SK-N-SH (cell line): ENCODE results near the gene CCDC78. TPM values are rescaled to one million over a fixed set of nuclear protein-coding genes. Genes with fewer than 3 reads are reported as not detected.

ENCODE experiments used
- CTCF ChIA-PET: fragments of 300-600, 350-600 bp; formaldehyde crosslinking; extraction: SDS; loops from one replicate; lab custom pipeline; 2021; lab: Yijun Ruan, JAX
- POLR2A ChIA-PET: fragments of 350-600 bp; sonication (Branson Sonifier 250); formaldehyde crosslinking; extraction: SDS; loops from one replicate; lab custom pipeline; 2020; ENCODE audit warnings: antibody characterized with exemption, inconsistent platforms; lab: Yijun Ruan, JAX
- DNase-seq: peaks from one replicate; pipeline ENCODE4 v3.0.0; 2012
- H2AFZ ChIP-seq: fragments of 200-600 bp; sonication (generic); 2 replicates; pipeline ENCODE4 v1.8.1; 2016; ENCODE audit warnings: antibody characterized with exemption, mild to moderate bottlenecking, low read depth
- H3F3A ChIP-seq: fragments of 200-600 bp; sonication (generic); replicated peaks from 2 replicates; pipeline ENCODE3; 2016; ENCODE audit warnings: antibody characterized with exemption, mild to moderate bottlenecking; ENCODE audit not compliant: insufficient read depth
- H3K27ac ChIP-seq, 2 experiments: fragments of 200-500 bp in 1 of 2; fragments of 200-600 bp in 1 of 2; sonication (Bioruptor generic) in 1 of 2; sonication (generic), shearing (Covaris generic) in 1 of 2; 2 replicates each; pipeline versions ENCODE4 v1.5.1 to v1.6.1; 2014 to 2016; ENCODE audit warnings: low read depth in 2 of 2, inconsistent platforms in 1 of 2, low read length in 1 of 2, mild to moderate bottlenecking in 1 of 2, mixed read lengths in 1 of 2
- H3K27me3 ChIP-seq: fragments of 200-600 bp; sonication (generic), shearing (Covaris generic); 2 replicates; pipeline ENCODE4 v1.6.1; 2016; ENCODE audit warnings: mixed run types; ENCODE audit not compliant: insufficient read depth
- H3K36me3 ChIP-seq, 2 experiments: fragments of 200-500 bp in 1 of 2; fragments of 200-600 bp in 1 of 2; sonication (Bioruptor generic) in 1 of 2; sonication (generic) in 1 of 2; replicated peaks in 1 of 2; 2 replicates each; pipeline versions ENCODE3 to v1.5.1; 2014 to 2016; ENCODE audit warnings: low read length in 1 of 2, mild to moderate bottlenecking in 1 of 2; ENCODE audit not compliant: insufficient read depth in 2 of 2, control insufficient read depth in 1 of 2
- H3K4me1 ChIP-seq, 2 experiments: fragments of 200-500 bp in 1 of 2; fragments of 200-600 bp in 1 of 2; sonication (Bioruptor generic) in 1 of 2; sonication (generic), shearing (Covaris generic) in 1 of 2; 2 replicates each; pipeline versions ENCODE4 v1.5.1 to v1.6.1; 2014 to 2016; ENCODE audit warnings: low read depth in 1 of 2, low read length in 1 of 2, mixed run types in 1 of 2; ENCODE audit not compliant: insufficient read depth in 2 of 2, control insufficient read depth in 1 of 2
- H3K4me2 ChIP-seq: fragments of 200-600 bp; sonication (generic), shearing (Covaris generic); 2 replicates; pipeline ENCODE4 v1.6.1; 2017; ENCODE audit warnings: mixed run types
- H3K4me3 ChIP-seq, 2 experiments: fragments of 200-500 bp in 1 of 2; fragments of 200-600 bp in 1 of 2; sonication (Bioruptor generic) in 1 of 2; sonication (generic), shearing (Covaris generic) in 1 of 2; 2 replicates each; pipeline versions ENCODE4 v1.5.1 to v1.8.1; 2014 to 2016; ENCODE audit warnings: low read depth in 2 of 2, inconsistent platforms in 1 of 2, low read length in 1 of 2, mild to moderate bottlenecking in 1 of 2, mixed read lengths in 1 of 2, moderate library complexity in 1 of 2
- H3K79me2 ChIP-seq: fragments of 200-600 bp; sonication (generic); 2 replicates; pipeline ENCODE4 v1.8.1; 2017; ENCODE audit warnings: mild to moderate bottlenecking; ENCODE audit not compliant: insufficient read depth
- H3K9ac ChIP-seq: fragments of 200-600 bp; sonication (generic); 2 replicates; pipeline ENCODE4 v1.6.1; 2017; ENCODE audit warnings: mixed run types
- H3K9me2 ChIP-seq: fragments of 200-600 bp; sonication (generic); 2 replicates; pipeline ENCODE4 v1.6.1; 2017; ENCODE audit warnings: mixed run types
- H3K9me3 ChIP-seq: fragments of 200-600 bp; sonication (generic); 2 replicates; pipeline ENCODE4 v1.6.1; 2017; ENCODE audit warnings: mixed run types, mild to moderate bottlenecking, moderate library complexity
- H4K20me1 ChIP-seq: fragments of 200-600 bp; sonication (generic); 2 replicates; pipeline ENCODE4 v1.6.1; 2017; ENCODE audit warnings: mild to moderate bottlenecking, mixed run types; ENCODE audit not compliant: insufficient read depth
- EP300 ChIP-seq, 2 experiments: IDR thresholded peaks; 2 replicates each; pipeline versions ENCODE4 v1.4.0 to v1.6.1; 2012; ENCODE audit warnings: borderline replicate concordance in 1 of 2, low read depth in 1 of 2, low read length in 1 of 2
- FOXJ3 ChIP-seq: sonication (generic); formaldehyde crosslinking; IDR thresholded peaks from 2 replicates; pipeline ENCODE4 v1.5.1; 2020; ENCODE audit warnings: mild to moderate bottlenecking, missing genetic modification reagents
- GABPA ChIP-seq: IDR thresholded peaks from 2 replicates; pipeline ENCODE4 v1.4.0; 2012; ENCODE audit warnings: low read depth, mild to moderate bottlenecking
- GATA2 ChIP-seq: sonication (generic); formaldehyde crosslinking; IDR thresholded peaks from 2 replicates; pipeline ENCODE4 v1.5.0; 2020; ENCODE audit warnings: mild to moderate bottlenecking, missing genetic modification reagents
- IRF3 ChIP-seq: fragments of 150-350 bp; IDR thresholded peaks from 2 replicates; pipeline ENCODE4 v1.6.1; 2016; ENCODE audit warnings: mild to moderate bottlenecking, low read depth, low read length
- NFIC ChIP-seq: IDR thresholded peaks from 2 replicates; pipeline ENCODE4 v1.4.0; 2012; ENCODE audit warnings: borderline replicate concordance
- PBX3 ChIP-seq: IDR thresholded peaks from 2 replicates; pipeline ENCODE4; 2012
- RAD21 ChIP-seq: IDR thresholded peaks from 2 replicates; pipeline ENCODE4 v1.6.1; 2012; ENCODE audit warnings: mild to moderate bottlenecking, low read length
- RCOR1 ChIP-seq: fragments of 150-350 bp; IDR thresholded peaks from 2 replicates; pipeline ENCODE4 v1.6.1; 2017; ENCODE audit warnings: antibody characterized with exemption, low read length
- RFX5 ChIP-seq: IDR thresholded peaks from 2 replicates; pipeline ENCODE4 v1.6.1; 2012; ENCODE audit warnings: mild to moderate bottlenecking, improper control_type of control experiment, low read length
- RXRA ChIP-seq: IDR thresholded peaks from 2 replicates; pipeline ENCODE4 v1.4.0; 2012; ENCODE audit warnings: low read depth, mild to moderate bottlenecking, borderline replicate concordance
- SIN3A ChIP-seq: IDR thresholded peaks from 2 replicates; pipeline ENCODE4 v1.6.1; 2012; ENCODE audit warnings: low read depth, mild to moderate bottlenecking, low read length, moderate library complexity, borderline replicate concordance
- SMC3 ChIP-seq: IDR thresholded peaks from 2 replicates; pipeline ENCODE4 v1.6.1; 2012; ENCODE audit warnings: low read depth, low read length, improper control_type of control experiment
- TCF12 ChIP-seq: IDR thresholded peaks from 2 replicates; pipeline ENCODE4 v1.4.0; 2012
- USF1 ChIP-seq: IDR thresholded peaks from 2 replicates; pipeline ENCODE4 v1.4.0; 2012; ENCODE audit warnings: low read depth, borderline replicate concordance
- USF2 ChIP-seq: fragments of 150-350 bp; IDR thresholded peaks from 2 replicates; pipeline ENCODE4 v1.6.1; 2017; ENCODE audit warnings: antibody characterized with exemption, low read length, low read depth, borderline replicate concordance
- WGBS: methylation state at CpG from one replicate; pipeline ENCODE4 v1.1.6; 2017; ENCODE audit warnings: low lambda C conversion rate; 5-methylcytosine and 5-hydroxymethylcytosine counted together
- polyA plus RNA-seq, 3 experiments: library from polyadenylated mRNA; depleted of rRNA; stranded (reverse); fragments of >200 nt; gene quantifications; 2 replicates each; pipeline ENCODE4 v1.2.3, GENCODE V29; 2012

The CCDC78 gene
- polyA plus RNA-seq, 1 of the 3 experiments (the other 2 are of a cell fraction): 15.4 TPM

- Histone ChIP-seq H3K27ac (no peak within 1 kb of the TSS), H2AFZ (no peak within 1 kb of the TSS), H3K9ac (no peak within 1 kb of the TSS), H3K4me2 (no peak within 1 kb of the TSS), H3K4me3 (no peak within 1 kb of the TSS), H3K27me3 (no peaks in the 10 kb centered on the region), H3K9me3 (peaks cover 3% of the 10 kb centered on the region; the same call in 1 of the 2 replicates), H3K9me2 (no peaks in the 10 kb centered on the region), H3K36me3 (no peaks in the 10 kb centered on the region), H3F3A (no peaks in the 10 kb centered on the region), H3K79me2 (no peaks in the 10 kb centered on the region), H4K20me1 (no peaks in the 10 kb centered on the region), H3K4me1 (no peaks in the 10 kb centered on the region)
- TF ChIP-seq IRF3: no peak
- TF ChIP-seq NFIC: no peak
- TF ChIP-seq TCF12: no peak
- TF ChIP-seq USF1: no peak
- TF ChIP-seq GATA2 (CRISPR knock-in tag): no peak
- no peak for TF ChIP-seq EP300 (IDR thresholded peaks at IDR 0.05; ENCODE audit: borderline replicate concordance in 1 of 2, low read depth in 1 of 2, low read length in 1 of 2)
- no peak for TF ChIP-seq RAD21
- TF ChIP-seq USF2: no peak
- no peak for TF ChIP-seq RFX5
- no peak for TF ChIP-seq SMC3
- TF ChIP-seq RCOR1: no peak
- WGBS: 75% methylated on average over 25 of the region's 37 CpGs
- POLR2A ChIA-PET: no interaction called here
- CTCF ChIA-PET: interaction anchor here (0.9 to 1.7 kb wide), 6 partner anchors 11 to 295 kb away, joined by 3 to 5 read pairs (median 3); no protein-coding TSS in a partner anchor
- no peak for DNase-seq
Observed at GRCh38 chr16:760545-761343, 34.5 kb upstream of the CCDC78 start, which contains the start of gene MSLN. MSLN (plus strand) TSS chr16:760734; CDS start chr16:762681, 1,947 bp downstream.

- no peaks in the 10 kb centered on the region for H3F3A ChIP-seq
- no peak for TF ChIP-seq RCOR1
- no peak for TF ChIP-seq SIN3A
- no peak for TF ChIP-seq PBX3
- no peak for TF ChIP-seq GABPA
- TF ChIP-seq FOXJ3 (CRISPR knock-in tag): no peak
- no peak for TF ChIP-seq RXRA
- WGBS: no CpG with 5 or more reads among the region's 15 CpGs
- H3K79me2 ChIP-seq: no peaks in the 10 kb centered on the region
- H3K36me3 ChIP-seq: no peaks in the 10 kb centered on the region
- CTCF ChIA-PET: interaction anchor here (0.9 to 1.7 kb wide), 7 partner anchors 9 to 295 kb away, joined by 3 to 5 read pairs (median 3); no protein-coding TSS in a partner anchor
- H3K27ac ChIP-seq: no peak overlapping the region
- H3K9ac ChIP-seq: no peak overlapping the region
- no peak overlapping the region for H3K4me2 ChIP-seq
- H2AFZ ChIP-seq: no peak overlapping the region
- H3K27me3 ChIP-seq: no peaks in the 10 kb centered on the region
- POLR2A ChIA-PET: no interaction called here
- H3K9me2 ChIP-seq: no peaks in the 10 kb centered on the region
- no peak for DNase-seq
- H3K4me1 ChIP-seq: no peaks in the 10 kb centered on the region
- no peak overlapping the region for H3K4me3 ChIP-seq
- peaks cover 3% of the 10 kb centered on the region; the same call in 1 of the 2 replicates for H3K9me3 ChIP-seq
- no peaks in the 10 kb centered on the region for H4K20me1 ChIP-seq
Observed at GRCh38 chr16:760065-760464, 33.8 kb upstream of the CCDC78 start.
